GM21360 (cell line): Measurements from ENCODE around the gene NOL4L.

Source experiments
- ATAC-seq: cut with Tn5 transposase; IDR thresholded peaks from one replicate; pipeline ENCODE4 v1.9.1; 2021; ENCODE audit warnings: mild to moderate bottlenecking, moderate library complexity; ENCODE audit not compliant: unreplicated experiment

The NOL4L gene

DNA sequence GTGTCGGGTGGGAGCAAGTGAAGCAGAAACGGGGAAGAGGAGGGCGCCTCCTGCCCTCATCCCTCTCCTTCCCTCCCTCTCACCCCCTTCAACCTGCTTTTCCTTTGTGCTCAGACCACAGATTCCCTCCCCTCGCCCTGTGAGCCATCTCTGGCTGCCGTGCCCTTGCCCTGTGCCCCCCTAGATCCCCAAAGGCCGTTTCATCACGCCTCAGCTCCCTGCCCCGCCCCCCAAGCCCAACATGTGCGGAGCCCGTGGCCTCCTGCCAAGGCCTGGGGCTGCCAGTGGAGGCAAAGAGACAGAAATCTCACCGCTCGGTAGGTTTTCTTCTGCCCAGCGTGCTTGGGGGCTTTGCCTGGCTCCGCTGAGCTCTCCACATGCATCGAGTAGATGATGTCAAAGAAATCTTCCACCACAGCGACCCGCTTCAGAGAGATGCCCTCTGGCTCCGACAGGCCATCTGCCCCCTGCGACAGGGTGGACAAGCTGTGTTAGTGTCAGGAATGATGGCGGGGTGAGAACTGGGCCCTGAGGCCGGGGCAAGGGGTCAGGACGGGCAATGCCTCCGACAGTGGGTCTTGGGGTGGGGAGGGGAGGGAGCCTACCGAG, 57.6 kb downstream of the NOL4L start:
- no peak for ATAC-seq

DNA sequence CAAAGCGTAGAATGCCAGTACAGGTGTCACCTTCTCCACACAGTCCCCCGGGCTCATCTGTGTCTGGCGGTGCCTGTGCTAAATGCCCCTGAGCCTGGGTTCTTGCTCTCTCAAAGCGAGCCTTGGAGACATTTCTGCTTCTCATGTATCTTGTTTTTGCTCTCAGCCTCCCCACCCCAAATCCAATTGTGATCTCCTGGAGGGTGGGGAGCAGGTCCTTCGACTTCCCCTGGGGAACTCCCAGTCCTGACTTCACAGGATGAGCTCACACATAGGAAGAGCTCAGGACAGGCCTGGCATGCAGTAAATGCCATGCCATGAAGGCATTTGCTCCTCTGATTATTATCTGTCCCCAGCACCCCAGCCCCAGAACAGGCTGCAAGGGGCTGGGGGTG, 58.1 kb downstream of the NOL4L start:
- no peak for ATAC-seq

DNA sequence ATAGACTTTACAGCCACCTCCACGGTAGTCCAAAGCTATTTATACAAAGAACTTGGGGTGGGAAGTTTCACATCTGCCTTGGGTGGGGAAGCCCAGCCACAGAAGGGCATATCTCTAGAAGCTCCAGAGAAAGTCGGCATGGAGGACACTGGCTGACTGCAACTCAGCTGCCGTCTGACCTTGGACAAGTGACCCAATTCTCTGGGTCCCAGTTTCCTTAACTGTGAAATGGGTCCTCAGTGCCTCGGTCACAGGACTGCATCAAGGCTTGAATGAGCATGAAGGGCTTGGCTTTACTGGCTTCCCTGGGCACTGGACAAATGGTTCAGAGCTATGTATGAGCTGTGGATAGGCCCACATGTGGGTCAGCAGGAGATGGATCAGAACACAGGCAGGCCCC, 58.6 kb downstream of the NOL4L start:
- no peak for ATAC-seq

DNA sequence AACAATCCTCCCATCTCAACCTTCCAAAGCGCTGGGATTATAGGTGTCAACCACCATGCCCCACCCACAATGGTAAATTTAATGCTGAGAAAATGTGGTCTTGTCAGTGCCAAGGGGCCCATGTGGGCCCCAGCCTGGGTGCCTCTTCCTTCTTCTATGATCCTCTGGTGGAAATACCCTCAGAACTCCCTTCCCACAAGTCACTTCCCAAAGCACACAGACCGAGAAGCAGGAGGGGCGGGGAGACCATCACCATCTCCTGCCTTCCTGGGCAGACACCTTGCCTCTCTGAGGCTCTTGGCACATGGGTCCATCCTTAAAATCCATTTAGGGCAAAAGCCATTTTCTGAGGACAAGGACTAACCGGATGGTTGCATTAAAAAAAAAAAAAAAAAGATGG, 59.0 kb downstream of the NOL4L start:
- no peak for ATAC-seq

DNA sequence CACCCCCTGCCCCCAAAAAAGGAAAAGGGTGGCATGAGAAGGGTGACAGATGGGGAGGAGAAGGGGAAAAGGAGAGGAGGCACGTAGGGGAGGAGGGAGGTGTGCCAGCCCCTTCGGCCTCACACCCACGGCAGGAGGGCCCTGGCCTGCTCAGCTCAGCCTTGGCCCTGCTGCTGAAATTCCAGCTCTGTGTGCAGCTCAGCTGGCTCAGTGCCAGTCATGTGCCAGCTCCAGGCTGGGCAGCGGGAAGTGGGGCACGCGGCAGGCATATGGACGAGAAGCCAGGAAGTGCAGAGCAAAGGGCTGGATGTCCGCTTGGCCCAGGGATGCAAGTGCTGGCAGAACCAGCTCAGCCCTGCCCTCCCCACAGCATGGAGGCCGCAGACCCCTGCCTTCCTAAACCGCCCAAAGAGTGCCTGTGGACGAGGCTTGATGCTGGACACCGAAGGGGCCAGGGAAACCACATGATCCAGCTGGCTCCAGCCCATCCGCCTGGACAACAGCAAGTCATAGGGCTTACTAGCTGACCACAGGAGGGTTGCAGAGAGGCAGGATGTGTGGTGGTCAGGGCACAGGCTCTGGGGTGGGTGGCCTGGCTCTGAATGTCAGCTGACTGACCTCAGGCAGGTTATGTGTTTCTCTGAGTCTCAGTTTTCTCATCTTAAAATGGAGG, 60.2 kb downstream of the NOL4L start:
- no peak for ATAC-seq

DNA sequence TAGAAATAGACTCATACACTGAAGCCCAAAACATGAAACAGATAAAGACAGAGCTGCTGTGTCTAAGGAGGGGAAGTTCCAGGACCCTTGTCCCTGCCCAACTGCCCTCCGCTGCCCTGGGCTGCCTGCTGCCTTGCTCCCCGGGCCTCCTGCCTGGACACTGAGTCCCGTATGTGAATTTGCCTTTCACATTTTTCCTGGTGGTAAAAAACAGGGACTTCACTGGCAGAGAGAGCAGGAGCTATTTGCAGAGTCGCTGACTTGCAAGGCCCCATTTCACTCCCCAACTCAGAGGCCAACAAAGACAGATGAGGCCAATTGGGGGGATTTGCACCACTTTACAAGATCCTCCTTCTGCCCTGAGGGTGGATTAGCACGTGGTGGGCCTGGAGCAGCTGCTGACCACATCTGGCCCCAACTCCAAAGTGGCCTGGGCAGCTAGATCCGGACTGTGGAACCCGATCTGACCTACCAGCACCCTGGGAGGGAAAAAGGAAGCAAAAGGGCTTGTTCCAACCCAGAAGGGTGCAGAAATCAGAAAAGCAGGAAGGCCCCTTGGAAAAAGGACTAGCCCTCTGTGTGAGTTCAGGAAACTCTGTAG, 61.4 kb downstream of the NOL4L start:
- no peak for ATAC-seq

DNA sequence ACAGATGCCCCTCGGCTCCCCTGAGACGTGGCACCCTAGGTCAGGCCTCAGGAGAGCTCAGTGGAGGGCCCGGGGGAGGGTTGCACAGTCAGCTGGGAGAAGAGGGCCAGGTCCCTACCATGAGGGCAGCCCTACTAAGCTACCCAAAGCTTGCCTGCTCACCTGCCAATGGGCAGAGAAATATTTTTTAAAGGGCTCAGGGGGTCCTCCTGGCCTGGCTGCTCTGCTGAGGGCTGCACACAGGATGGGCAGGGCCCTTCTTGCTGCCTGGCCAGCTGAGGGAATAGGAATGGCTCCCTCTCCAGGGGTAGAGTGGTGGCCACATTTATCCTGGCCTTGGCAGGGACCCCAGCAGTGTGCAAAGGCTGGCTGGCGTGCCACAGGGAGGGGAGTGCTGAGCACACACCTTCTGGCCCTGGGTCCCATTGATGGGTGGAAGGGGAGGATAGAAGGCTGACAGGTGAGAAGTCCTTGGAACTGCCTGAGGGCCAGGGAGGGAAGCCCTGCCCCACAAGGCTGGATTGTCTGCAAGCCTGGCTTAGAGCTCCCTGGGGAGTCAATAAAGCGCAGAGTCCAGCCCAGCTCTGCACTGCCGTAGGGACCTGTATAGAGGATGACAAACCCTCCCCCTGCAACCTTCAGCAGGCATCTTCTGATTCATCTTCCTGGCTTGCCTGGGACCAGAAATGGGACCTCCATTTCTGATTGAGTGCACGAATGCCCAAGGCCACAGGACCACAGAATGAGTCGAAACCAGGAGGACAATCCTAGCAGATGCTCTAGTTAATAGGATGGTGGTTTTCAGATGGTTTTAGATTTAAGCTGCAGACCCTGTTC, 62.1 kb downstream of the NOL4L start:
- no peak for ATAC-seq

DNA sequence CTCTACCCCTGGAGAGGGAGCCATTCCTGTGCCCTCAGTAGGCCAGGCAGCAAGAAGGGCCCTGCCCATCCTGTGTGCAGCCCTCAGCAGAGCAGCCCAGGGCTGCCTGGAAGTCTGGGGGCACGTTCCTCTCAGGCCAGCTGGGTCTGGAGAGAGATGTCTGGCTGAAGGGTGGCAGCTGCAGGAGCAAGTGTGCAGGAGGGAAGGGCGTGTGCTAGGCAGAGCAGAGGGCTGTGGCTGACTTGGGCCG, 62.7 kb downstream of the NOL4L start:
- no peak for ATAC-seq

DNA sequence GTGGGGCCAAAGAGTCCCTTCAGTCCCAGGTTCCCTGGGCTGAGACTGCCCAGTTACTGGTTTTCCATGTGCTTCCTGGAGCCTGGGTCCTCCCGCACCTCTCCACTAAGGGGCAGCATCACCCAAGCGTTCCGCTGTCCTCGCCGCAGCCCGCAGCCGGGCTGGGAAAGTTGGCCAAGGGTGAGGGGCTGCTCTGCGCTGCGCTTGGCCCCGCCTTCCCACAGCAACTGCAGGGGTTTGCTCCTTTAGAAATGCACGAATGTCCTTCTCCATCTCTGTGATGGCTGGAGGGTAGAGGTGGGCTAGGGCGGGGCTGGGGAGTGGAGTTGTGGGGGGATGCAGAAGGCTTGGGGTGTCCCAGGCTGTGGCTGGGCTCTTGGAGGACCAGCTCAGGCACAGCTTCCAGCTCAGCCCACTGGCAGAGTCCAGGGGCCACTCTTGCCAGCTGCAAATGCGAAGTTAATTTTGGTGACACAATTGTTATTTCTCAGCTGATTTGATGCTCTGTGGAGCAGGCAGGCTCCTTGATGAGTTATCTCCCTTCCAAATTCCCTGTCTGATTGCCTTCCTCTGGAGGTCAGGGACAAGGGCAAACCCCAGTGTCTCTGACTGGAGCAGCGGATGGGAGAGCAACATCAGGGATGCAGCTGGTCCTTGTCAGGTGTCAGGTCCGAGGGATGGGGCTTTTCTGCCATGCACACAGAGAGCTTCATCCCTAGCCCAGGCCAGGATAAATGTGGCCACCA, 63.2 kb downstream of the NOL4L start:
- ATAC-seq: no peak

DNA sequence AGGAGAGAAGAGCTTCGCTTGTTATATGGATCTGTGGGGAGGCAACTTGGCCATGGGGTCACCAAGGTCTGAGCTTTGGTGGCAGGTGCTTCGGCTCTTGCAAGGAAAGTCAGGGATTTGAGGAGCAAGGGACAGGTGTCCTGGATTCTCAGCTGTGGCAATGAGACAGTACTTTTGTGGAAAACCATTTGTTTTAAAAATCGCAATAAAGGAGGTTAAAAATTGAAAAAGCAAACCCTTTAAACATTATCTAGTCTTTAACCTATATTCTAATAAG, 64.3 kb downstream of the NOL4L start:
- ATAC-seq: no peak

DNA sequence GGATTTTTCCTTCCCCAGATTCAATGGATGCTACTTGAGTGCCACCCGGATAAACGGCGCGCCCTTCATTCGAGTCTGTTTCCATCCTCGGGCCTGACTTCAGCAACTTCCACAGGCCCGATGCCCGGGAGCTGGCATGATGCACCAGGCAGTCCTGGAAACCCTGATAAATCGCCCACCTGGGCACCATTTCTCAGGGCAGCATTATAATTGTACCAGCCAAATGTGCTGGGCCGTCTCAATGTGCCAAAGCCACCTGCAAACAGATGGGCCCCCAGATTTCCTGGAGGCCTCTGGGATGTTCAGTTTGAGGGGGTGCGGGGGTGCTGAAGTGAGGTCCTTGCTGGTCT, 65.8 kb downstream of the NOL4L start:
- no peak for ATAC-seq

DNA sequence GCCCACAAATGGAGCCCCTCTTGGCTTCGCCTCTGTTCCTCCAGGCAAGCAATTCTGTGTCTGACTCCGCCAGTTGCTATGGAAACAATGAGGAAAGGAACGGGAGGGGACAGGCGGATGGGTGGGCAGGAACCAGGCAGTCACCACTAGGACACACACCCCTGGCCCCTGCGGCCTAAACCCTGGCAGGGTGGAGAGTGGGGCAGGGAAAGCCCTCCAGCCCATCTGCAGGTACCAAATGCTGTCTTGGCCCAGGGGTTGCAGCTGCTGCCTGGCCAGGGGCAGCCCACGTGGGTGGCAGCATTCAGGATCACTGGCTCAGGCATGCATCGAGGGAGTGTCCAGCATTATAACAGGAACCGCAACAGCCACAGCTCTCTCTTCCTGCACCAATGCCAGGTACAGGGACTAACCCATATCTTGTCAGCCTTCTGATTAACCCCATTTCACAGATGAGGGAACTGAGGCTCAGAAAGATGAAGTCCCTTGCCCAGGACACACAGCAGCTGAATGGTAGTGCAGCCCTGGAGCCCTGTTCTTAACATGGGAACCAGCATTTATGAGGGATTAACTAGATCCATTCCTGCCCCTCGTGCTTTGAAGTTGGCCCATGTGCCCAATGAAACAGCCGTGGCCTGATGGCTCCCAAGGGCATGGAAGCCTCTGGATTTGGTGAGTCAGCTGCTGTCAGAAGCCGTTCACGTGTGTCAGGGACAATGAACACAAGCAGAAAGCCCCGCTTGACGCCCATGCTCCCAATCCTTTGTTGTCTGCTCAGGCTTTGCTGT, 66.3 kb downstream of the NOL4L start:
- ATAC-seq: no peak

DNA sequence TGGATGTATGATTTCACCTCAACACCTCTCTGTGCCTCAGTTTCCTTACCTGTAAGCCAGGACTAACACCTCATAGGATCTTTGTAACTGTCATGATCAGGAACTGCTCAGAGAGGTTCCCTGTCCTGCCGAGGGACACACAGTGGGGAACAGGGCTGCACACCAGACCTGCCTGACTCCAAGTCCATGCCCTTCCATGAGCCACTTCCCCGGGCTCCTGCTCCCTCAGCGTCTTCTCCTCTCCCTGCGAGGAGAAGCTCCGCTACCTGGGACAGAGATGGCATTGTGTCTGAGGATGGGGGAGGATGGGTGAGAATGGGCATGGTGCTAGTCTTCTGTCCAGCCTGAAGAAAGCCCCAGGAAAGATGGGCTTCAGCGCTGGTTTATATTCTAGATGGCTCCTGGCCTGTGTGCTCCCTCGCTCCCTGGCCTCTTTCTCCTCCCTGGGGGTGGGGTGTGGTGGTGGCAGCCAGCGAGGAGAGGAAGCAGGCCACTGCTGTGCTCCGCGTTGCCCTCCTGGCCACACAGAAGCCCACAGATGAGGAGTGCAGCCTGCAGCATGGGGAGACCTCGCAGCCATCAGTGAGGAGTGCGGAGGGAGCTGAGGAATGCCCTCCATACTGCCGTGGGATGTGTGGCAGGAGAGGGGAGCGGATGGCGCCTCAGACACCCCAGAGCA, 67.1 kb downstream of the NOL4L start:
- no peak for ATAC-seq

DNA sequence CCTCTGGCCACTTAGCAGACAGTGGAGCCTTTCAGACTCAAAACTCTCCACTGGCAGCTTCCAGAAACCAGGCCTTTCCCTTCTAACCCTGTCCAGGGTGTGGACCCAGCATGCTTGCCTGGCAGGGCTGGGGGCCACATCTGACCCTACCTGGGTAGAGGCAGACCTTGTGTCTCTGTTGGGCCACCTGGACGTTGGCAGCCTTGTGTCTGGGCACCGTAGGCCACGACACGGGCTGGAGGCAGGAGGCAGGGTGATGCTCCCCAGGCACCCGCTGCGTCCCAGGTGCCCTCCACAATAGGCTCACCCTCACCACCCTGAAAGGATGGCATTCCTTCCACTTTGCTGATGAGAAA, 67.6 kb downstream of the NOL4L start:
- ATAC-seq: no peak

DNA sequence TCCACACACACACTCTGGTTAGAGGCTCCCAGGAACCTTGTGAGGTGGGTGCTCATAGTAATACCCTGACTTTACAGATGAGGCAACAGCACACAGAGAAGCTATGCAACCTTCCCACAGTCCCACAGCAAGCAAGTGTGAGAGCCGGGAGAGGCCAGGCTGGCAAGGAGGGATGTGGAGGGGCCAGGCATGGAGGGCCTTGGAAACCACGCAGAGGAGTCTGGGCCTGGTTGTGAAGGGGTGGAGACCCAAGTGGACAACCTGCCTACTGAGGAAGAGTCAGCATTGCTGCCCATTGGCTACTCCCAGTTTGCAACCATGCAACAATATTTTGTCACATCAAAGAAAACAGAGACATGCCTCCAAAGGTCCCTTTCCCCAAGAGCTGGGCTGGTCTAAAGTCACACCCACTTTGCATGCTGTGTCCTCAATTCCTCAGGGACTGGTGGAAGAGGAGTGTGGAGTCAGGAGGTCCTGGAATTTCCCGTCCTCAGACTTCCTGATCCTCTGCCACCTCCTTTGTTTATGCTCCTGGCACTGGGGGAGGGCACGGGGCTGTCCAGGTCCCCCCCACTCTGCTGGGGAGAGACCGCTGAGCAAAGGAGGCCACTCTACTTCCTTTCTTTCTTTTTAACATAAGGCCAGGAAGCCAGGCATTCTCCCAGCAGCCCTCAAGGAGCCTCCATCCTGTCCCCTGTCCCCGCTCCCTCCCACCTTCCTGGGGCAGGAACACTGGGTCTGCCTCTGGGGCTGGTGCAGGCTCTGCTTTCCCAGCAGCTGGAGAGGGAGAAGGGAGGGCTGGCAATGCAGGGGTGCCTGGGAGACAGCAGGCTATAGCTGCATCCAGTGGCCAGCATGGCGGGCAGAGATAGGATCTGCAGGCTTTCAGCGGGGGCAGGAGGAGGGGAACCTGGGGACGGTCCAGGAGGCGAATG, 68.3 kb downstream of the NOL4L start:
- ATAC-seq: no peak

DNA sequence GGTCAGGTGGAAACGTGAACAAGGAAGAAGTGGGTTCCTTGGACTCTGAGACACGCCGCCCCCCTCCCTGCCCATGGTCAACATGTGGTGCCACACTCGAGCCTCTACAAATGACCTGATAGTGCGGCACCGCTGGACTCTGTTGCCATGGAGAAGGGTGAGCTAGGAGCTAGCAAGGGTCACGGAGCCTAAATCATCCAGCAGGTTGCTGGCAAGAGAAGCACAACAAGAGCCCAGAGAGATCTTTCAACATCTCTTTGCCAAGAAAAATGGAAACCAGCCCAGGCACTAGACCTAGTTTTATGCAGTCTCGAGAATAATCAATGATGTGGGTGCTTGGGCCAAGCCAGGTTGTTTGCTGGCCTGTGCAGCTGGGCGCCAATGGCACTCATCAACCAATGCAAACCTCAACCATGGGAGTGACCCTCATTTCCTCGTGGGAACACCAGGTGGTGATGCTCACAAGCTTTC, 69.5 kb downstream of the NOL4L start:
- ATAC-seq: no peak

DNA sequence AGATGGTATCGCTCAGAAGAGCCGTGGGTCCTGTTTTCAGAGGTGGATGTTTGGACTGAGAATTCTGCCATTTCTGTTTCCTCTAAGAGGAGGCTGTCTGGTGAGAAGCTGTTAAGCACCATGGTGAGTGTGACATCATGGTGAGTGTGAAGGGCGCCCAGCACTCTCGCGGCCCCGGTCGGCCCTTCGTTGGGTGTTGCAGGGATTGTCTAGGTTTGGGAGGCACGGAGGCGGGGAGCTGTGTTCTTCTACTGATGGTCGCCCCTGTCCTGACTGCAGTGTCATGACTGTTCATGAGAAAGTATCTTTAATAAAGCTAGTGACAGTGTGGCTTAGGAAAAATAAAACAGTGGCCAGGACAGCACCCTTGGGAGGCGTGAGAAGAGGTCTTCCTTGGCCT, 70.4 kb downstream of the NOL4L start:
- ATAC-seq: no peak

DNA sequence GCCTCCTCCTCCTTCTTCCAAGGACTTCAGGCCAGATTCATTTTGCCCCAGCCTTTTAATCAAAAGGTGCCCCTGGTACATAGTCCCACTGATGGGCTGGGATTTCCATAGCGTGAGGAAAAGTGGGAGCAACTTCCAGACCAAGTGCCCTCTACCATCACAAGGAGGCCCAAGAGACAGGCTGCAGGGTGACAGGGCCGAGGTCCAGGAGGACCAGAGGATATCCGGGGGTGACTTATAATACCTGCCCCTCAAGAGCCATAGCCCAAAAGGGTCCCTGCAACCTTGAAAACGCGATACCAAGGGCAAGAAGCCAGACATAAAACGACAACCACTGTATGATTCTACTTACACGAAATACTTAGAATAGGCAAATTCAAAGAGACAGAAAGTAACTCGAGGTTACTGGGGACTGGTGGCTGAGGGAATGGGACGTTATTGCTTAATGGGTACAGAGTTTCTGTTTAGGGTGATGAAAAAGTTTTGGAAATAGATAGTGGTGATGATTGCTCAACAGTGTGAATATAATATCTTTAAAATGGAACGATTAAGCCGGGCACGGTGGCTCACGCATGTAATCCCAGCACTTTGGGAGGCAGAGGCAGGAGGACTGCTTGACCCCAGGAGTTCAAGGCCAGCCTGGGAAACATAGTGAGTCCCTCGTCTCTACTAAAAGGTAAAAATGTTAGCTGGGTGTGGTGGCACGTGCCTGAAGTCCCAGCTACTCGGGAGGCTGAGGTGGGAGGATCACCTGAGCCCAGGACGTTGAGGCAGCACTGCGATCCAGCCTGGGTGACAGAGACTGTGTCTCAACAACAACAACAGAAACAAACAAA, 71.9 kb downstream of the NOL4L start:
- no peak for ATAC-seq

DNA sequence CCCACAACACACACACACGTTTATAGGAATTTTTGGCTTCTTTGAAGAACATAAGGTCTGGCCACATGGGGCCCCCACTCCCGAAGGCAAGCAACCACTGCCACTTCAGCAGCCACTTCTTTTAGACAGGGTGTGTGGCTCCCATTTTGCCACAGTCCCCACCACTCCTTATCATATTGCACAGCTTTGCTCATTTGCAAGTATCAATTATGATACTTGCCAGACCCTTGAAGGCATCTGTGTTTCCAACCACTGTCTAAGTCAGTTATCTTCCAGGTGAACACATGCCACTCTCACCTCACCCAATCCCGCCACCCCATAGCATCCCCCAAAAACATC, 73.1 kb downstream of the NOL4L start:
- no peak for ATAC-seq
